ENCODE measurements around the gene CD164. TPM values are rescaled to one million over a fixed set of nuclear protein-coding genes. Genes with fewer than 3 reads are reported as not detected.

CD164 gene
- total and polyA plus RNA-seq, 2 experiments from 2014 or later: 105 to 181 TPM

- Histone ChIP-seq H3K4me3 (no peak overlapping the region), H3K36me3 (no peaks in the 10 kb centered on the region), H3K9me3 (ENCODE audit: low read depth) (no peaks in the 10 kb centered on the region), H3K27me3 (no peaks in the 10 kb centered on the region), H3K27ac (no peak overlapping the region), H3K4me1 (ENCODE audit: low read depth) (peaks cover 21% of the 10 kb centered on the region)
- no peak for DNase-seq (ENCODE audit: low read depth in 1 of 2, low spot score in 1 of 2)
- TF ChIP-seq CTCF (IDR thresholded peaks at IDR 0.05; ENCODE audit: low read depth, low read length): no peak
Measured at GRCh38 chr6:109321752-109322151, 60.5 kb downstream of the CD164 start.

- H3K36me3 ChIP-seq: no peaks in the 10 kb centered on the region
- H3K4me1 ChIP-seq (ENCODE audit: low read depth): peaks cover 21% of the 10 kb centered on the region
- DNase-seq (ENCODE audit: low read depth in 1 of 2, low spot score in 1 of 2): no peak
- no peaks in the 10 kb centered on the region for H3K27me3 ChIP-seq
- H3K27ac ChIP-seq: no peak overlapping the region
- H3K4me3 ChIP-seq: no peak overlapping the region
- no peak for TF ChIP-seq CTCF (IDR thresholded peaks at IDR 0.05; ENCODE audit: low read depth, low read length)
- H3K9me3 ChIP-seq (ENCODE audit: low read depth): no peaks in the 10 kb centered on the region
Measured at GRCh38 chr6:109320072-109320471, 62.2 kb downstream of the CD164 start.

- peak in 1 of 2 donors; percentile 34 for DNase-seq (ENCODE audit: low read depth in 1 of 2, low spot score in 1 of 2)
Measured at GRCh38 chr6:109318328-109318876, 63.9 kb downstream of the CD164 start.

GRCh38 chr6:109316909-109317308 is 65.4 kb downstream of the CD164 start:
- DNase-seq (ENCODE audit: low read depth in 1 of 2, low spot score in 1 of 2): no peak

More at GRCh38 chr6:109318328-109318876, 63.9 kb downstream of the CD164 start:
- no peak for TF ChIP-seq CTCF (IDR thresholded peaks at IDR 0.05; ENCODE audit: low read depth, low read length)
- peaks cover 21% of the 10 kb centered on the region for H3K4me1 ChIP-seq (ENCODE audit: low read depth)
- H3K4me3 ChIP-seq: no peak overlapping the region
- H3K27me3 ChIP-seq: no peaks in the 10 kb centered on the region
- no peak overlapping the region for H3K27ac ChIP-seq
- H3K36me3 ChIP-seq: no peaks in the 10 kb centered on the region
- H3K9me3 ChIP-seq (ENCODE audit: low read depth): no peaks in the 10 kb centered on the region

More at GRCh38 chr6:109316909-109317308, 65.4 kb downstream of the CD164 start:
- Histone ChIP-seq H3K9me3 (ENCODE audit: low read depth) (no peaks in the 10 kb centered on the region), H3K4me1 (ENCODE audit: low read depth) (peaks cover 21% of the 10 kb centered on the region), H3K27me3 (no peaks in the 10 kb centered on the region), H3K27ac (no peak overlapping the region), H3K4me3 (no peak overlapping the region), H3K36me3 (no peaks in the 10 kb centered on the region)
- no peak for TF ChIP-seq CTCF (IDR thresholded peaks at IDR 0.05; ENCODE audit: low read depth, low read length)

Other genes with a start within 250 kb of the CD164 start
- gene PPIL6, start 58.2 kb upstream of the CD164 start, total RNA-seq: 4.1 and 7.3 TPM in 2 replicates
- gene PPIL6, start 58.2 kb upstream of the CD164 start, polyA plus RNA-seq: 8.7 and 14.7 TPM in 2 replicates
- 7.0 and 12.5 TPM in 2 replicates for gene SMPD2, start 58.3 kb upstream of the CD164 start, total RNA-seq
- gene SMPD2, start 58.3 kb upstream of the CD164 start, polyA plus RNA-seq: 11.1 and 14.3 TPM in 2 replicates
- gene MICAL1, start 73.3 kb upstream of the CD164 start, total RNA-seq: 10.3 and 19.6 TPM in 2 replicates
- gene MICAL1, start 73.3 kb upstream of the CD164 start, polyA plus RNA-seq: 6.8 and 8.6 TPM in 2 replicates
- gene ZBTB24, start 100.8 kb upstream of the CD164 start, total RNA-seq: 4.3 and 5.3 TPM in 2 replicates
- 2.6 and 4.0 TPM in 2 replicates for gene ZBTB24, start 100.8 kb upstream of the CD164 start, polyA plus RNA-seq